HG02642 (cell line): ENCODE measurements around the gene RBCK1.
"Not testable (repeated sequence)": the region's sequence is repeated elsewhere in the genome, so short reads cannot be mapped to it uniquely, and the experiment has no call there.

Source experiments
- ATAC-seq: cut with Tn5 transposase; IDR thresholded peaks from one replicate; pipeline ENCODE4 v1.9.1; 2021; ENCODE audit warnings: mild to moderate bottlenecking; ENCODE audit not compliant: unreplicated experiment, poor library complexity

Gene RBCK1

GRCh38 chr20:407953-408842 lies at the start of gene RBCK1:
Gene RBCK1 (plus strand): TSS chr20:408299. CDS start chr20:408758, 459 bp downstream.
- peak; percentile 74 for ATAC-seq

- ATAC-seq, result no peak
Measured at GRCh38 chr20:358891-359555, 49.1 kb upstream of the RBCK1 start.

- no peak for ATAC-seq
Measured at GRCh38 chr20:361561-361960, 46.5 kb upstream of the RBCK1 start.

GRCh38 chr20:362271-363254 lies 45.5 kb upstream of the RBCK1 start:
- ATAC-seq, result no peak

GRCh38 chr20:363319-364078 lies 44.6 kb upstream of the RBCK1 start:
- no peak for ATAC-seq

GRCh38 chr20:364905-365794 lies 42.9 kb upstream of the RBCK1 start:
- no peak for ATAC-seq

GRCh38 chr20:366041-366718 lies 41.9 kb upstream of the RBCK1 start:
- no peak for ATAC-seq

- no peak for ATAC-seq
Measured at GRCh38 chr20:366719-367485, 41.2 kb upstream of the RBCK1 start.

- ATAC-seq, result no peak
Measured at GRCh38 chr20:367486-367887, 40.6 kb upstream of the RBCK1 start.

GRCh38 chr20:368915-369314 lies 39.2 kb upstream of the RBCK1 start:
- no peak for ATAC-seq

GRCh38 chr20:370151-370600 lies 37.9 kb upstream of the RBCK1 start:
- ATAC-seq, result no peak

- ATAC-seq, result no peak
Measured at GRCh38 chr20:370977-371754, 36.9 kb upstream of the RBCK1 start.

- no peak for ATAC-seq
Measured at GRCh38 chr20:371755-372542, 36.1 kb upstream of the RBCK1 start.

- not testable (repeated sequence) for ATAC-seq
Measured at GRCh38 chr20:372543-373082, 35.5 kb upstream of the RBCK1 start.

- no peak for ATAC-seq
Measured at GRCh38 chr20:373171-373890, 34.8 kb upstream of the RBCK1 start.
